HG03460 (cell line): ENCODE measurements around the gene FAM107A.

Experiments
- ATAC-seq: cut with Tn5 transposase; IDR thresholded peaks from one replicate; pipeline ENCODE4 v1.9.1; 2021; ENCODE audit not compliant: unreplicated experiment

FAM107A gene

GRCh38 chr3:58594117-58594516 lies 16.9 kb upstream of the FAM107A start:
- no peak for ATAC-seq

- no peak for ATAC-seq
Measured at GRCh38 chr3:58591517-58592510, 14.6 kb upstream of the FAM107A start.

GRCh38 chr3:58588030-58588614 lies 10.9 kb upstream of the FAM107A start:
- no peak for ATAC-seq

GRCh38 chr3:58586776-58587192 lies 9.6 kb upstream of the FAM107A start:
- ATAC-seq, result no peak

- no peak for ATAC-seq
Measured at GRCh38 chr3:58585994-58586393, 8.8 kb upstream of the FAM107A start.

- ATAC-seq, result peak; percentile 91
Measured at GRCh38 chr3:58585005-58585786, 8.0 kb upstream of the FAM107A start.

- no peak for ATAC-seq
Measured at GRCh38 chr3:58584690-58585004, 7.5 kb upstream of the FAM107A start.

- no peak for ATAC-seq
Measured at GRCh38 chr3:58581328-58582091, 4.3 kb upstream of the FAM107A start.

GRCh38 chr3:58580826-58581327 lies 3.7 kb upstream of the FAM107A start:
- no peak for ATAC-seq

- ATAC-seq, result no peak
Measured at GRCh38 chr3:58578873-58579272, 1.7 kb upstream of the FAM107A start.

- ATAC-seq, result no peak
Measured at GRCh38 chr3:58576716-58577115, 475 bp downstream of the FAM107A start.

- ATAC-seq, result no peak
Measured at GRCh38 chr3:58575971-58576652, 1.1 kb downstream of the FAM107A start.

- ATAC-seq, result no peak
Measured at GRCh38 chr3:58574682-58575081, 2.5 kb downstream of the FAM107A start.

- ATAC-seq, result no peak
Measured at GRCh38 chr3:58574106-58574505, 3.1 kb downstream of the FAM107A start.

- no peak for ATAC-seq
Measured at GRCh38 chr3:58573640-58574039, 3.6 kb downstream of the FAM107A start.

GRCh38 chr3:58572634-58573230 lies 4.5 kb downstream of the FAM107A start:
- no peak for ATAC-seq

GRCh38 chr3:58572013-58572633 lies 5.1 kb downstream of the FAM107A start:
- no peak for ATAC-seq

GRCh38 chr3:58570851-58571250 lies 6.3 kb downstream of the FAM107A start:
- no peak for ATAC-seq

- ATAC-seq, result no peak
Measured at GRCh38 chr3:58569287-58570001, 7.7 kb downstream of the FAM107A start.
